HG02970 (cell line): ENCODE data around the gene RABGAP1.

ENCODE experiments used
- ATAC-seq: cut with Tn5 transposase; IDR thresholded peaks from one replicate; pipeline ENCODE4 v1.9.1; 2021; ENCODE audit warnings: mild to moderate bottlenecking, moderate library complexity, moderate number of reproducible peaks; ENCODE audit not compliant: unreplicated experiment, low FRiP score

The RABGAP1 gene

GRCh38 chr9:123138163-123138562 is 197.3 kb downstream of the RABGAP1 start:
- no peak for ATAC-seq

GRCh38 chr9:123149067-123149466 is 208.2 kb downstream of the RABGAP1 start:
- ATAC-seq: no peak

GRCh38 chr9:123150708-123151503 is 210.1 kb downstream of the RABGAP1 start:
- ATAC-seq: no peak
